Naive thymus-derived CD4-positive, alpha-beta T cell (primary cell): Measurements from ENCODE around the gene WWOX. TPM values are rescaled to one million over a fixed set of nuclear protein-coding genes. Genes with fewer than 3 reads are reported as not detected.

Experiments
- ATAC-seq: fragments of 150-1000 bp; cut with Tn5 transposase; 2 replicates; pipeline ENCODE4 v1.10.0; 2021; ENCODE audit warnings: mild to moderate bottlenecking, moderate library complexity
- CTCF ChIA-PET: fragments of 350-600 bp; sonication (Branson Sonifier 250); formaldehyde crosslinking; loops from one replicate; lab custom pipeline; 2021; ENCODE audit warnings: antibody characterized with exemption; lab: Charles Lee
- POLR2A ChIA-PET: fragments of 350-600 bp; sonication (Branson Sonifier 250); formaldehyde crosslinking; loops from one replicate; lab custom pipeline; 2021; ENCODE audit warnings: antibody characterized with exemption, inconsistent platforms; lab: Charles Lee
- DNase-seq, 9 donors: peaks; one replicate each; pipeline versions ENCODE4 v3.0.0 to v3.0.0-alpha.2; 2020 to 2022; ENCODE audit warnings: mixed read lengths in 1 of 9
- H3K27ac ChIP-seq: one replicate; pipeline ENCODE4 v1.7.0; 2013; ENCODE audit warnings: mild to moderate bottlenecking, low read depth, low read length, moderate library complexity
- H3K27me3 ChIP-seq, 2 donors: one replicate each; pipeline ENCODE4 v1.7.0; 2013; ENCODE audit warnings: low read length in 2 of 2, mild to moderate bottlenecking in 2 of 2, moderate library complexity in 2 of 2; ENCODE audit not compliant: control insufficient read depth in 2 of 2, insufficient read depth in 2 of 2
- H3K36me3 ChIP-seq, 3 experiments: 1 replicate in 2 of 3; 2 replicates in 1 of 3; pipeline ENCODE4 v1.7.0; 2013; ENCODE audit warnings: low read length in 3 of 3, mild to moderate bottlenecking in 3 of 3, moderate library complexity in 1 of 3; ENCODE audit not compliant: insufficient read depth in 3 of 3, control insufficient read depth in 2 of 3
- H3K4me1 ChIP-seq, 2 donors: one replicate each; pipeline ENCODE4 v1.7.0; 2013; ENCODE audit warnings: low read length in 2 of 2, mild to moderate bottlenecking in 2 of 2, moderate library complexity in 1 of 2; ENCODE audit not compliant: control insufficient read depth in 2 of 2, insufficient read depth in 2 of 2
- H3K4me3 ChIP-seq: 2 replicates; pipeline ENCODE4 v1.7.0; 2013; ENCODE audit warnings: mild to moderate bottlenecking, low read length
- H3K9me3 ChIP-seq, 3 experiments: 1 replicate in 2 of 3; 2 replicates in 1 of 3; pipeline ENCODE4 v1.7.0; 2013; ENCODE audit warnings: low read length in 3 of 3; ENCODE audit not compliant: control insufficient read depth in 2 of 3
- H3K27ac Mint-ChIP-seq, 9 donors: one replicate each; pipeline ENCODE4 v1.8.0; 2020 to 2022; ENCODE audit warnings: mixed read lengths in 9 of 9, mild to moderate bottlenecking in 8 of 9, moderate library complexity in 5 of 9, inconsistent platforms in 2 of 9
- H3K27me3 Mint-ChIP-seq, 5 donors: one replicate each; pipeline ENCODE4 v1.8.0; 2021 to 2022; ENCODE audit warnings: mixed read lengths in 5 of 5, mild to moderate bottlenecking in 1 of 5
- H3K36me3 Mint-ChIP-seq, 5 donors: one replicate each; pipeline ENCODE4 v1.8.0; 2020 to 2022; ENCODE audit warnings: mixed read lengths in 5 of 5, mild to moderate bottlenecking in 3 of 5, inconsistent platforms in 1 of 5
- H3K4me1 Mint-ChIP-seq, 7 donors: one replicate each; pipeline ENCODE4 v1.8.0; 2020 to 2022; ENCODE audit warnings: mixed read lengths in 7 of 7, mild to moderate bottlenecking in 3 of 7, inconsistent platforms in 1 of 7
- H3K4me3 Mint-ChIP-seq, 10 donors: one replicate each; pipeline ENCODE4 v1.8.0; 2020 to 2022; ENCODE audit warnings: mild to moderate bottlenecking in 10 of 10, mixed read lengths in 10 of 10, moderate library complexity in 6 of 10, inconsistent platforms in 2 of 10
- H3K9me3 Mint-ChIP-seq, 11 donors: one replicate each; pipeline ENCODE4 v1.8.0; 2020 to 2022; ENCODE audit warnings: mixed read lengths in 11 of 11, mild to moderate bottlenecking in 4 of 11, inconsistent platforms in 1 of 11, moderate library complexity in 1 of 11
- intact Hi-C, 2 donors: fragments of 100-400 bp; cut with micrococcal nuclease; formaldehyde crosslinking; loops; one replicate each; pipeline ENCODE4 v1.15.1; 2023
- polyA plus RNA-seq, 2 donors: library from polyadenylated mRNA; unstranded; fragments of 300-500 nt; fragmentation: Illumina TruSeq; gene quantifications; one replicate each; pipeline ENCODE4 v1.2.3, GENCODE V29; 2021
- total RNA-seq, 6 experiments: library from RNA in 5 of 6; stranded (reverse) in 5 of 6; gene quantifications; 1 replicate in 5 of 6; 2 replicates in 1 of 6; pipeline ENCODE4 v1.2.3 and lab custom pipeline; 2021 to 2026

The WWOX gene
- total and polyA plus RNA-seq, 7 experiments from 2014 or later = 13.8 to 31.1 (median 20.8) TPM

GRCh38 chr16:79155904-79156303, 1056.5 kb downstream of the WWOX start:
- H3K4me3 Mint-ChIP-seq = no peak overlapping the region
- no peaks in the 10 kb centered on the region for H3K9me3 ChIP-seq
- no peaks in the 10 kb centered on the region for H3K4me1 ChIP-seq
- no peak for DNase-seq
- no peak for ATAC-seq
- peaks cover 0 to 2% (median 0%) of the 10 kb centered on the region in 5 donors for H3K36me3 Mint-ChIP-seq
- H3K27me3 ChIP-seq = no peaks in the 10 kb centered on the region
- CTCF ChIA-PET = no interaction called here
- H3K9me3 Mint-ChIP-seq = peaks cover 0 to 1% (median 0%) of the 10 kb centered on the region in 11 donors
- intact Hi-C loops = loop anchor here in 1 of 2 donors (2.0 kb wide), 1 partner anchor 65 kb away; no protein-coding TSS in a partner anchor
- H3K4me3 ChIP-seq = no peak overlapping the region
- H3K27me3 Mint-ChIP-seq = no peaks in the 10 kb centered on the region
- no peak overlapping the region for H3K27ac Mint-ChIP-seq
- no peak overlapping the region for H3K27ac ChIP-seq
- H3K36me3 ChIP-seq = no peaks in the 10 kb centered on the region
- peaks cover 0 to 25% (median 13%) of the 10 kb centered on the region in 7 donors for H3K4me1 Mint-ChIP-seq
- POLR2A ChIA-PET = no interaction called here

- intact Hi-C loops = loop anchor here in 1 of 2 donors (2.0 kb wide), 1 partner anchor 66 kb away; no protein-coding TSS in a partner anchor
- POLR2A ChIA-PET = no interaction called here
These were observed 1057.3 kb downstream of the WWOX start for GRCh38 chr16:79156761-79157160.

GRCh38 chr16:79158337-79158736, 1058.9 kb downstream of the WWOX start:
- no peaks in the 10 kb centered on the region for H3K36me3 ChIP-seq
- intact Hi-C loops = no loop called here
- Mint-ChIP-seq H3K4me1 (peaks cover 5 to 34% (median 13%) of the 10 kb centered on the region in 7 donors), H3K9me3 (peaks cover 0 to 1% (median 0%) of the 10 kb centered on the region in 11 donors), H3K36me3 (peaks cover 0 to 1% (median 0%) of the 10 kb centered on the region in 5 donors), H3K27me3 (no peaks in the 10 kb centered on the region), H3K27ac (peak overlapping the region in 1 of 9 donors; percentile 3), H3K4me3 (no peak overlapping the region)
- no peak for DNase-seq
- H3K9me3 ChIP-seq = no peaks in the 10 kb centered on the region
- H3K4me3 ChIP-seq = no peak overlapping the region
- POLR2A ChIA-PET = no interaction called here
- H3K4me1 ChIP-seq = no peaks in the 10 kb centered on the region
- no peak overlapping the region for H3K27ac ChIP-seq
- ATAC-seq = no peak
- CTCF ChIA-PET = no interaction called here
- no peaks in the 10 kb centered on the region for H3K27me3 ChIP-seq

More at GRCh38 chr16:79156761-79157160, 1057.3 kb downstream of the WWOX start:
- H3K27me3 Mint-ChIP-seq = no peaks in the 10 kb centered on the region
- Histone ChIP-seq H3K9me3 (no peaks in the 10 kb centered on the region), H3K36me3 (no peaks in the 10 kb centered on the region), H3K4me1 (no peaks in the 10 kb centered on the region), H3K27ac (no peak overlapping the region), H3K4me3 (no peak overlapping the region), H3K27me3 (no peaks in the 10 kb centered on the region)
- peak overlapping the region in 1 of 10 donors; percentile 7 for H3K4me3 Mint-ChIP-seq
- H3K27ac Mint-ChIP-seq = peak overlapping the region in 1 of 9 donors; percentile 48
- CTCF ChIA-PET = no interaction called here
- H3K9me3 Mint-ChIP-seq = peaks cover 0 to 1% (median 0%) of the 10 kb centered on the region in 11 donors
- peaks cover 0 to 4% (median 0%) of the 10 kb centered on the region in 5 donors for H3K36me3 Mint-ChIP-seq
- H3K4me1 Mint-ChIP-seq = peaks cover 0 to 26% (median 13%) of the 10 kb centered on the region in 7 donors
- DNase-seq (no peak), ATAC-seq (no peak)

- intact Hi-C loops = no loop called here
- H3K27ac ChIP-seq = no peak overlapping the region
These were observed 1060.0 kb downstream of the WWOX start for GRCh38 chr16:79159261-79160049.

GRCh38 chr16:79162977-79163376, 1063.5 kb downstream of the WWOX start:
- ChIA-PET CTCF (no interaction called here), POLR2A (no interaction called here)
- Histone ChIP-seq H3K4me3 (no peak overlapping the region), H3K4me1 (no peaks in the 10 kb centered on the region), H3K36me3 (no peaks in the 10 kb centered on the region), H3K27ac (no peak overlapping the region), H3K27me3 (no peaks in the 10 kb centered on the region), H3K9me3 (no peaks in the 10 kb centered on the region)
- Mint-ChIP-seq H3K27ac (peak overlapping the region in 2 of 9 donors; percentile 14 to 49), H3K4me1 (peaks cover 11 to 38% (median 15%) of the 10 kb centered on the region in 7 donors), H3K9me3 (peaks cover 4 to 9% (median 5%) of the 10 kb centered on the region in 11 donors), H3K27me3 (peaks cover 0 to 3% (median 0%) of the 10 kb centered on the region in 5 donors), H3K4me3 (peak overlapping the region in 9 of 10 donors; percentile 18 to 90 (median 76)), H3K36me3 (peaks cover 3 to 8% (median 8%) of the 10 kb centered on the region in 5 donors)
- DNase-seq (no peak), ATAC-seq (no peak)
- intact Hi-C loops = no loop called here

More at GRCh38 chr16:79159261-79160049, 1060.0 kb downstream of the WWOX start:
- H3K9me3 ChIP-seq = no peaks in the 10 kb centered on the region
- no peaks in the 10 kb centered on the region for H3K27me3 ChIP-seq
- H3K27ac Mint-ChIP-seq = no peak overlapping the region
- no peak for DNase-seq
- ChIA-PET POLR2A (no interaction called here), CTCF (no interaction called here)
- H3K36me3 Mint-ChIP-seq = peaks cover 0 to 1% (median 0%) of the 10 kb centered on the region in 5 donors
- no peak overlapping the region for H3K4me3 ChIP-seq
- ATAC-seq = no peak
- H3K36me3 ChIP-seq = no peaks in the 10 kb centered on the region
- H3K4me1 Mint-ChIP-seq = peaks cover 11 to 45% (median 21%) of the 10 kb centered on the region in 7 donors
- peaks cover 0 to 1% (median 0%) of the 10 kb centered on the region in 11 donors for H3K9me3 Mint-ChIP-seq
- no peak overlapping the region for H3K4me3 Mint-ChIP-seq
- no peaks in the 10 kb centered on the region for H3K4me1 ChIP-seq
- H3K27me3 Mint-ChIP-seq = no peaks in the 10 kb centered on the region

GRCh38 chr16:79163691-79164387, 1064.4 kb downstream of the WWOX start:
- ATAC-seq = peak; percentile 48

More at GRCh38 chr16:79163691-79164387, 1064.4 kb downstream of the WWOX start:
- Histone ChIP-seq H3K4me3 (peak overlapping the region; percentile 24), H3K27ac (no peak overlapping the region), H3K36me3 (no peaks in the 10 kb centered on the region), H3K27me3 (no peaks in the 10 kb centered on the region), H3K4me1 (no peaks in the 10 kb centered on the region), H3K9me3 (no peaks in the 10 kb centered on the region)
- Mint-ChIP-seq H3K4me3 (peak overlapping the region; percentile 66 to 90 (median 80)), H3K36me3 (peaks cover 6 to 12% (median 10%) of the 10 kb centered on the region in 5 donors), H3K9me3 (peaks cover 5 to 10% (median 8%) of the 10 kb centered on the region in 11 donors), H3K27ac (peak overlapping the region in 6 of 9 donors; percentile 14 to 73 (median 53)), H3K4me1 (peaks cover 11 to 34% (median 17%) of the 10 kb centered on the region in 7 donors), H3K27me3 (peaks cover 0 to 5% (median 0%) of the 10 kb centered on the region in 5 donors)
- POLR2A ChIA-PET = no interaction called here
- intact Hi-C loops = no loop called here
- CTCF ChIA-PET = no interaction called here
- peak in 1 of 9 donors; percentile 2 for DNase-seq
